ENCODE results near the gene LRRN2.
"Not testable (repeated sequence)": the region's sequence is repeated elsewhere in the genome, so short reads cannot be mapped to it uniquely, and the experiment has no call there.

The LRRN2 gene

GRCh38 chr1:204629459-204629858 is 56.1 kb downstream of the LRRN2 start:
- DNase-seq (ENCODE audit: low spot score): not testable (repeated sequence)

- DNase-seq (ENCODE audit: low spot score): no peak
Observed at GRCh38 chr1:204628868-204629267, 56.7 kb downstream of the LRRN2 start.

DNA sequence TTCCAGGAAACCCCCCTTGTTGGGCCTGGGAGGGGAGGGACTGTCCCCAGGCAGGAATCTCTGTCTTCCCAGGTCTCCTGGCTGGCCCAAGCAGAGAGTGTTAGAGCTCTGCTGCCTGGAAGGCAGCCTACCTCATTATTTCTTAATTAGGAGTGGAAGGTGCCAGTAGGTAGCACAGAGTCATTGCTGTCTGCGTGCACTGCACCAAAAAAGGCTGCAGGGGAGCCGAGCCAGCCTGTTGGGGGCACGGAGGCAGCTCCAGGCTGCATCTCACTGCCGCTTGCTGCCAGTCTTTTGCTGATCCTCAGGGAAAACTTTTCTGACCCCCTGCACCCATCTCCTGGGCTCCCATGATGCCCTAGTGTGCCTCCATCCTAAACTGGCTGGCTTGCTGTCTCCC is 58.1 kb downstream of the LRRN2 start:
- no peak for DNase-seq (ENCODE audit: low spot score)

DNA sequence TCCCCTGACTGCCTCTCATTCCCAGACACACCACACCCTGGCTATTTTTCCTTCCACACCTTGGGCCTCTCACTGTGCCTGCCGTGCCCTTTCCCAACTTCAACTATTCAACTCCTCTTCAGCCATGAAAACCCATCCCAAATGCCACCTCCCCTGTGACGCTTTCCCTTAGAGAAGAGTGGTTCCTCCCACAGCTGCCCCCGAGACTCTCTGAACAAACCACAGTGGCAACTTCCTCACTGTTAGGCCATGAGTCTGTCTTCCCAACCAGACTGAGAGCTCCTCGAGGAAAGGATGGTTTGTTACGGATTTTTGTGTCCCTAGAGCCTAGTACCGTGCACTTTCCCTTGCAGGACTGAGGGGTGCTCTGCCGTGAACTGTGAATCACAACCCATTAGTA is 59.2 kb downstream of the LRRN2 start:
- DNase-seq (ENCODE audit: low spot score): no peak

- no peak for DNase-seq (ENCODE audit: low spot score)
Observed at GRCh38 chr1:204624631-204625216, 60.8 kb downstream of the LRRN2 start.

- DNase-seq (ENCODE audit: low spot score): no peak
Observed at GRCh38 chr1:204623894-204624361, 61.6 kb downstream of the LRRN2 start.

- peak; percentile 54 for DNase-seq (ENCODE audit: low spot score)
Observed at GRCh38 chr1:204623365-204623893, 62.1 kb downstream of the LRRN2 start.

- DNase-seq (ENCODE audit: low spot score): no peak
Observed at GRCh38 chr1:204621996-204622395, 63.5 kb downstream of the LRRN2 start.

DNA sequence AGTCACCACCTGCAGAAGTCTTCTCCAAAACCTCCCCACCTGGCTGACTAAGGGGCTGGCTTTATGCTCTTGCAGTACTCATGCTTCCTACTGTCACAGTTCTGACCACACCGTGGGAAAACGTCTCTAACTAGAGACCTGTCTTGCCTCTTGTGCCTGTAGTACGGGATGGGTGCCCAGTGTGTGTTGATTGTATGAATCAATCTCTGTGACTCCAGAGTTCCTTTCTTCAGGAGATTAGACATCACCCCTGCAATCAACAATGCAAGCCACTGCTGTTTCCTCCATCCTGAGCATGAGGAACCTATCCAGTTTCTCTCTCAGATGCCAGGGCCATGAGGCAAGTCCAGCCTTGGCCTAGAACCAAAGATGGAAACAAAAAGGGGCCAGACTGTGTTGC is 64.1 kb downstream of the LRRN2 start:
- no peak for DNase-seq (ENCODE audit: low spot score)

GRCh38 chr1:204619721-204620120 is 65.8 kb downstream of the LRRN2 start:
- DNase-seq (ENCODE audit: low spot score): no peak

- DNase-seq (ENCODE audit: low spot score): no peak
Observed at GRCh38 chr1:204618148-204618760, 67.3 kb downstream of the LRRN2 start.

DNA sequence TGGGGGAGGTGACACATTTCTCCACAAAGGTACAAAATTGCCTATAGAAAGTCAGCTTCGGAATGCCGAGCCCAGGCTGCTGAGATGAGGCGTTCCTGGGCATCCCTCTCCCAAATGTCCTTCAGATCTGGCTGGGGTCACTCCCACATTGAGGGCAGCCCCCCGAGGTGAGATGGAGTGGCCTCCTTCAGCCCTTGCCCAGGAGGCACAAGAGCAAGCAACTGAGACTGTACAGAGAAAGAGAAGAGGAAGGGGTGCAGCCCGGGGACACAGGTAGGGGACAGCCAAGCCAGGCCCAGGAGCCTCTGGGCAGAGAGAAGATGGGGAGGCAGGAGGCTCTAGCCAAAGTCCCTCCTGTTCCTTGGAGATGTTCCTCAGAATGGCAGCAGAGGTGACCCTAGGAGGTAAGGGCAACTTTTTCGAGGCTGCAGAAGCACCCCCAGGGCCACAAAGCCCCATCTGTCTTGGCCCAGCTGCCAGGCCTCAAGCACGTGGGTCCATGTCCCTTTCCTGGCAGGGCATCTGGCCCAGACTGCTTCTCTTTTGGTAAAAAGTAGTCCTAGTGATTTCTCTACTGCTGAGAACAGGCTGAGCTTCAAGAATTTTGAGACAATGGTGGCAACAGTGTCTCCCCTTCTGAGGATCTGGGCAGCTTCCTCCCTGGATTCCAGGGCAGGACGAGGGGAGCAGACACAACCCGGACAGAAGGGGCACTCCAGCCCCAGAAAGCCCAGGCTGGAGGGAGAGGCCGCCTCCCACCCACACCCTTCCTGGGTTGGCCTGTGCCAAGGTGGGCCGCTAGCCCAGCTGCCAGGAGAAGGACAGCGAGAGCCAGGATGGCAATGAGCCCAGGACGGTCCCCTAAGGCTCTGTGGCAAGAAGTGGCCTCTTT is 68.0 kb downstream of the LRRN2 start:
- DNase-seq (ENCODE audit: low spot score): no peak

GRCh38 chr1:204616641-204617040 is 68.9 kb downstream of the LRRN2 start:
- no peak for DNase-seq (ENCODE audit: low spot score)

- no peak for DNase-seq (ENCODE audit: low spot score)
Observed at GRCh38 chr1:204615881-204616280, 69.7 kb downstream of the LRRN2 start.

GRCh38 chr1:204613636-204614035 is 71.9 kb downstream of the LRRN2 start:
- DNase-seq (ENCODE audit: low spot score): no peak

GRCh38 chr1:204612326-204612725 is 73.2 kb downstream of the LRRN2 start:
- no peak for DNase-seq (ENCODE audit: low spot score)

GRCh38 chr1:204611036-204611435 is 74.5 kb downstream of the LRRN2 start:
- DNase-seq (ENCODE audit: low spot score): no peak

DNA sequence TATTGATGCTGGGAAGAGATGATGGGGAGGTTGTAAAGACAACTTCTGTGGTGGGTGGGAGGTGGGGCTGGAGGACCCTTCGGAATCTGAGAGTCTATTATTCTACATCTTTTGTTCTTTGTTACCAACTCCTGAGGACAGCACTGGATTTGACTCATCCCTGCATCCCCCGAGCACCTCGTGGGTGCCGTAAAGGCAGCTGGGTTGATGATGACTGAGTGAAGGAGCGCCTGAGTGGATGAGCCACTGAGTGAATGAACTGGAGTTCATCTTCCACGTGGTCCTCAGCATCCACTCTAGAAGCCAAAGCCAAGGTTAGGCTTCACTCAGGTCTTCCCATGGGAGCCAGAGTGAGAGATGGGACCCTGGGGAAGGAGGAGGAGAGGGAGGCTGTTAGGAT is 77.6 kb downstream of the LRRN2 start:
- no peak for DNase-seq (ENCODE audit: low spot score)

GRCh38 chr1:204605791-204606190 is 79.7 kb downstream of the LRRN2 start:
- no peak for DNase-seq (ENCODE audit: low spot score)

DNA sequence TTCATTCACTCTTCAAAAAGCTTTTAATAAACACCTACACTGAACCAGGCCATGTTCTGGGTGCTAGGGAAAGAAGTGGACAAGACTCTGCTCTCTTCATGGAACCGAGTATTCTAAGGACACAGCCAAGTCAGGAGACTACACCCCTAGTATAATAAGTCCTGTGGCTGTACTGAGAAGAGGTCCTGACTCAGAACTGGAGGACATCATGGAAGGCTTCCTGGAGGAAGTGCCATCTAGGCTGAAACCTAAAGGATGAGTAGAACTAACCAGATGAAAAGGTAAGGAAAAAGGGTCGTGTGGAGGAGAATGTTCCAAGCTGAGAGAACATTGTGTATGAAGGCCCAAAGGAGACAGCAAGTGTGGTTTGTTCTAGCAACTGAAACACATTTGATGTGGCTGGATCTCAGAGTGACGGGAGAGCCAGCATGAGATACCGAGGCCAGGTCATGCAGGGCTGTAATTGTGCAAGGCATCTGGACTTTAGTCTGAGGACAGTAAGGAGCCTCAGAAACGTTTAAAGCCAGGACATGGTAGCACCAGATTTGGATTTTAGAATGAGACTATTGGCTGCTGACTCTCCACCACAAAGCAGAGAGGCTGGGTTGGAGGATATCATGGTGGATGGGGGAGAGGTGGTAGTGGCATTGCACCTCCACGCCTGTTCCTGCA is 82.5 kb downstream of the LRRN2 start:
- no peak for DNase-seq (ENCODE audit: low spot score)

GRCh38 chr1:204602111-204602579 is 83.4 kb downstream of the LRRN2 start:
- no peak for DNase-seq (ENCODE audit: low spot score)

DNA sequence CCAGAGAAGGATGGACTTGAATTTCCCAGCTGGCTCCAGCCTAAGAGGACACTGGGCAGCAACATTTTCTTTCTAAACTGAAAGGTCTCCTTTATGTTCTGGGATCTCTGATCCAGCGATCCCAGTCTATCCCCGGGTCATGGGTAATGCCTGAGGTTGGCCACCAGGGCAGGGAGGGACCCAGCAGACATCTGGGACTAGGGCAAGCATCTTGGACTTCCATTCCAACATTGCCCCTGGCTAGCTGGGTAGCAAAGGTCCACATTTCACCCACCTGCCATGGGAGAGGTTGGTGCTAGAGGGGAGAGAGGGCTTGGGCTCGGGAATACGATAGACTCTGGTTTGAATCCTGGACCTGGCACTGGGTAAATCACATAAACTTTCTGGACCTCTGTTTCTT is 84.6 kb downstream of the LRRN2 start:
- no peak for DNase-seq (ENCODE audit: low spot score)

Data from RKO (cell line).